DMS153 (cell line): ENCODE data around the gene CAMTA1.

Source experiments
- DNase-seq: peaks from one replicate; lab custom pipeline; 2025; lab: John Stamatoyannopoulos, UW

CAMTA1 gene

GRCh38 chr1:7743346-7743745 is 958.1 kb downstream of the CAMTA1 start:
- DNase-seq, result no peak

GRCh38 chr1:7744882-7745281 is 959.6 kb downstream of the CAMTA1 start:
- no peak for DNase-seq

- DNase-seq, result no peak
Measured at GRCh38 chr1:7745783-7746182, 960.5 kb downstream of the CAMTA1 start.

GRCh38 chr1:7747605-7748004 is 962.4 kb downstream of the CAMTA1 start:
- DNase-seq, result no peak

GRCh38 chr1:7749126-7749525 is 963.9 kb downstream of the CAMTA1 start:
- no peak for DNase-seq

GRCh38 chr1:7751174-7751573 is 965.9 kb downstream of the CAMTA1 start:
- DNase-seq, result no peak

- peak; percentile 68 for DNase-seq
Measured at GRCh38 chr1:7752512-7753417, 967.5 kb downstream of the CAMTA1 start.

- no peak for DNase-seq
Measured at GRCh38 chr1:7753641-7754040, 968.4 kb downstream of the CAMTA1 start.

- DNase-seq, result no peak
Measured at GRCh38 chr1:7754234-7754633, 969.0 kb downstream of the CAMTA1 start.

GRCh38 chr1:7755448-7755847 is 970.2 kb downstream of the CAMTA1 start:
- DNase-seq, result no peak

- DNase-seq, result no peak
Measured at GRCh38 chr1:7760245-7760644, 975.0 kb downstream of the CAMTA1 start.

GRCh38 chr1:7761103-7761502 is 975.8 kb downstream of the CAMTA1 start:
- DNase-seq, result no peak

GRCh38 chr1:7767176-7767575 is 981.9 kb downstream of the CAMTA1 start:
- no peak for DNase-seq

GRCh38 chr1:7768583-7768982 is 983.3 kb downstream of the CAMTA1 start:
- DNase-seq, result no peak

- DNase-seq, result no peak
Measured at GRCh38 chr1:7769673-7770412, 984.6 kb downstream of the CAMTA1 start.

GRCh38 chr1:7770669-7770996 is 985.4 kb downstream of the CAMTA1 start:
- DNase-seq, result no peak

- DNase-seq, result peak; percentile 33
Measured at GRCh38 chr1:7770997-7771822, 986.0 kb downstream of the CAMTA1 start, which contains the start of gene VAMP3. VAMP3 (plus strand) TSS chr1:7771296; CDS start chr1:7771384, 88 bp downstream.

- DNase-seq, result no peak
Measured at GRCh38 chr1:7771823-7772299, 986.6 kb downstream of the CAMTA1 start.

GRCh38 chr1:7777591-7777990 is 992.3 kb downstream of the CAMTA1 start:
- no peak for DNase-seq

GRCh38 chr1:7778133-7778628 is 992.9 kb downstream of the CAMTA1 start:
- DNase-seq, result no peak

GRCh38 chr1:7780976-7781375 is 995.7 kb downstream of the CAMTA1 start:
- DNase-seq, result no peak

GRCh38 chr1:7781501-7781900 is 996.2 kb downstream of the CAMTA1 start:
- no peak for DNase-seq
